HG03342 (cell line): ENCODE measurements around the gene EIF4A3.
"Not testable (repeated sequence)": the region's sequence is repeated elsewhere in the genome, so short reads cannot be mapped to it uniquely, and the experiment has no call there.

Experiments used
- ATAC-seq: cut with Tn5 transposase; IDR thresholded peaks from one replicate; pipeline ENCODE4 v1.9.1; 2021; ENCODE audit warnings: mild to moderate bottlenecking, moderate library complexity; ENCODE audit not compliant: unreplicated experiment

EIF4A3 gene

GRCh38 chr17:80101946-80102663 lies 44.8 kb downstream of the EIF4A3 start:
- ATAC-seq: peak; percentile 16

DNA sequence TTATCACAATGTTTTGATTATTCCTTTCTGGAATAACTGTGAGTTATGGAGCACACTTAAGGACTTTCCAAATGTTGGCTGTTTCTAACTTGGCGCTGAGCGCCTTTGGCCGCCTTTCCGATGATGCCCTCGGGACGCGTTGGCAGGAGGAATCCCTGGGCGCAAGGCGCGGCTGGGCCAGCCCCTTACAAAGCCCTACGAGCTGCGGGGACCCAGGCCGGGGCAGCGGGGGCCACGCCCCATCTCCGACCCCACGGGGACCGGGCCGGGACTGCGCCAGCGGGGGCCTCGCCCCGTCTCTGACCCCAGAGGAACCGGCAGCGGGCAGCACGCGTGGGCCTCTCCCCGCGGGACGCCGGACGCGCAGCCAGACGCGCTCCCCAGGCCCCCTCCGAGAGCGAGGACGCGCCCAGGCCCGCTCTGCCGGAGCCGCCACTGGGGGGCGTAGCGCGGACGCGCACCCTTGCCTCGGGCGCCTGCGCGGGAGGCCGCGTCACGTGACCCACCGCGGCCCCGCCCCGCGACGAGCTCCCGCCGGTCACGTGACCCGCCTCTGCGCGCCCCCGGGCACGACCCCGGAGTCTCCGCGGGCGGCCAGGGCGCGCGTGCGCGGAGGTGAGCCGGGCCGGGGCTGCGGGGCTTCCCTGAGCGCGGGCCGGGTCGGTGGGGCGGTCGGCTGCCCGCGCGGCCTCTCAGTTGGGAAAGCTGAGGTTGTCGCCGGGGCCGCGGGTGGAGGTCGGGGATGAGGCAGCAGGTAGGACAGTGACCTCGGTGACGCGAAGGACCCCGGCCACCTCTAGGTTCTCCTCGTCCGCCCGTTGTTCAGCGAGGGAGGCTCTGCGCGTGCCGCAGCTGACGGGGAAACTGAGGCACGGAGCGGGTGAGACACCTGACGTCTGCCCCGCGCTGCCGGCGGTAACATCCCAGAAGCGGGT lies 45.6 kb downstream of the EIF4A3 start, which contains the start of gene GAA:
GAA (plus strand) TSS at position 571 of the 935 bp plus-strand sequence. CDS start 3,006 bp downstream, outside the sequence.
- ATAC-seq: peak; percentile 71

GRCh38 chr17:80100035-80100323 lies 46.9 kb downstream of the EIF4A3 start:
- ATAC-seq: no peak

- ATAC-seq: no peak
Observed at GRCh38 chr17:80099291-80100034, 47.5 kb downstream of the EIF4A3 start.

DNA sequence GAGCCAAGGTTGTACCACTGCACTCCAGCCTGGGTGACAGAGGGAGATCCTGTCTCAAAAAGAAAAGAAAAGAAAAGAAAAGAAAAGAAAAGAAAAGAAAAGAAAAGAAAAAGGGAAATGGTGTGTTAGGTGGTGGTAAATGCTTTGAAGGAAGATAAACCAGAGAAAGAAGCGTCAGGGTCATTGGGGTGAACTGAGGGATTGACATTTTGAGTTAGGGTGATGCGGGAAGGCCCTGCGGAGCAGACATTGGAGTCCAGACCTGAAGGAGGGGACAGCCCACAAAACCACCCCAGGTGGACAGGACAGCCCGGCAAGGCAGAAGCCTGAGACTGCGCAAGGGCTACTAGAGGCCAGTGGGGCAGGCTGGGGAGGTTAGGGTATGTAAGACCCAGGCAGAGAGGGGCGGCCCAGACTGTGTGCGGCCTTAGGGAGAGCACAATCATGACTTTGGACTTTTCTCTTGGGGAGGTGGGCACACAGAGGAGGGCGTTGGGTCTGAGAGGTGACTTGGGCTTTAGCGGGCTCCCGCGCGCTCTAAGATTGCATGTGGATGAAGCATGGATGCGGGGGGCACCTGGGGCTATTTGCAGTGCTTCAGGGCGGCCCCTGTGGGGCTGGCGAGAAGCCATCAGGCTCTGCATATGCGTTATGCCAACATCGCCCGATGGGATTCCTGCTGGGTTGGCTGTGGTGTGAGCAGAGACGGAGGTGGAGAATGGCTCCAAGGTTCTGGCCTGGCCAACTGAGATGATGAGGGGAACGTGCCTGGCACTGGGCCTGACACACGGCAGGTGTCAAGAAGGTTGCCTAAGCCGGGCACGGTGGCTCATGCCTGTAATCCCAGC lies 48.9 kb downstream of the EIF4A3 start:
- ATAC-seq: no peak

DNA sequence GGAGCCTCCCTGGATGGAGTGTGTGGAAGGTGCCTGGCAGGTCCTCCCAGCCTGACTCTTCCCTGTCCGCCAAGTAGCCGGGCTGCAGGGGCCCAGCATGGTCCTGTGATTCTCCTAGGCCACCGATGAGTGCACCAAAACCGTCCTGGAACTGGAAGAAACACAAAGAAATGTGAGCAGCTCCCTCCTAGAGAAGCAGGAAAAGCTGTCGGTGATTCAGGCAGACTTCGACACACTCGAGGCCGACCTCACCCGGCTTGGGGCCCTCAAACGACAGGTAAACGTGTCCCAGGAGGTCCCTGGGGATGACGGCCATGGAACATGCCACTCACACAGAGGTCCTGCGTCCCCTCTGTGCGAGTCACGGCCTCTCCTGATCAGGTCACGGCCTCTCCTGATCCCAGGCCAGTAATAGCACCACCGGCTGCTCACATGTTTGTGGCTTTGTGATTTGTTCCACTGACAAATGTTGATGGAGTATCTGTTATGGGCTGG lies 49.8 kb downstream of the EIF4A3 start:
- ATAC-seq: no peak

- no peak for ATAC-seq
Observed at GRCh38 chr17:80096561-80097021, 50.3 kb downstream of the EIF4A3 start.

GRCh38 chr17:80095844-80096475 lies 51.0 kb downstream of the EIF4A3 start:
- ATAC-seq: no peak

DNA sequence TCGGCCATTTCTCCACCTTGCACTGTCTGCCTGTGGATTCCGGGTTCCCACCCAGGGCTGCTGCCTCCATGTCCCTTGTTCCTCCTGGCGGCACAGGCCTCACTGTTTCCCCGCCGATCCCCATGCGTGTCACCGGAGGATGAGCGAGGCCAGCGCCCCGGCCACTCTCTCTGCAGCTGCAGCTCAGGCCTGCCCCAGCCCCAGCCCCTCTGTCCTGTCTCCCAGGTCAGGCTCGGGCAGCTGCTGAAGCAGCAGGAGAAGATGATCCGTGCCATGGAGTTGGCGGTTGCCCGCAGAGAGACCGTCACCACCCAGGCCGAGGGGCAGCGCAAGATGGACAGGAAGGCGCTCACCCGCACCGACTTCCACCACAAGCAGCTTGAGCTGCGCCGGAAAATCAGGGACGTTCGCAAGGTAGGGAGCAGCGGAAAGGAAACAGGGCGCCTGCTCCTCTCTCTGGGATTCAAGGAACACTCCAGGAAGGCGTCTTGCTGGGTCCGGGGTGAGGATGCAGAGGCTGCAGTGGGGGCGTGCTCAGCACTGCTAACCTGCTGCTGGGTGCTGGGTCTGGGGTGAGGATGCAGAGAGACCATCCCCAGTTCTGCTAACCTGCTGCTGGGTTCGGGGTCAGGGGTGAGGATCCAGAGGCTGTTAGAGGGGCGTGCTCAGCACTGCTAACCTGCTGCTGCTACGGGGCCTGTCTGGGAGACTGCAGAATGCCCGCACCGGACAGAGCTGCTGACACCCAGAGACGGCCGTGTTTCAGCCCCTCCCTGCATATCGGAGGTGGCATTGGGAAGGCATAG lies 51.7 kb downstream of the EIF4A3 start:
- no peak for ATAC-seq

DNA sequence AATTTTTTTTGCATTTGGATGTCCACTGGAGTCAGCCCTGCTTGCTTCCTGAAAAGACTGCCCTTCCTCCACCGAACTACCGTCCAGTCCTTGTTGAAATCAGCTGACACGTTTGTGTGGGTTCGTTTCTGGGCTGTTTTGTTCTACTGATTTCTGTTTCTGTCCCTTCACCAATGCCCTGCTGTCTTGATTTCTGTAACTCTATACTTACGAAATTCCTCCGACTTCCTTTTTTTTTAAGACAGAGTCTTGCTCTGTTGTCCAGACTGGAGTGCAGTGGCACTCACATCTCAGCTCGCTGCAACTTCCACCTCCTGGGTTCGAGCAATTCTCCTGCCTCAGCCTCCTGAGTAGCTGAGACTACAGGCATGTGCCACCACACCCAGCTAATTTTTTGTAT lies 54.0 kb downstream of the EIF4A3 start:
- no peak for ATAC-seq

GRCh38 chr17:80091376-80091775 lies 55.6 kb downstream of the EIF4A3 start:
- no peak for ATAC-seq

GRCh38 chr17:80090164-80090563 lies 56.8 kb downstream of the EIF4A3 start:
- not testable (repeated sequence) for ATAC-seq

DNA sequence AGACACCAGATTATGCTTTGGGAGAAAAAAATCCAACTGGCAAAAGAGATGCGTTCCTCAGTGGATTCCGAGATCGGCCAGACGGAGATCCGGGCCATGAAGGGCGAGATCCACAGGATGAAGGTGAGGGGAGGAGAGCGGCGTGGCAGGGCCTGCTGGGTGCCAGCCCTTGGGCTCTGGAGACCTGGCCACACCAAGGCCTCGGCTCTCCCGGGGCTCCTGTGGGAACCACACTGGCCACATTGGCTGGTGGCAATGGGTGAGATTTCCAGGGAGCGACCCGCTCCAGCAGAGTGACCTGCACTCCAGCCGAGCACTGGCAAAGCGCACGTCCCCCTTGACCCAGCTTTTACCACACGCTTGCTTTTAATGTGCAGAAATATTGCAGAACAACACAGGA lies 57.2 kb downstream of the EIF4A3 start:
- ATAC-seq: no peak

DNA sequence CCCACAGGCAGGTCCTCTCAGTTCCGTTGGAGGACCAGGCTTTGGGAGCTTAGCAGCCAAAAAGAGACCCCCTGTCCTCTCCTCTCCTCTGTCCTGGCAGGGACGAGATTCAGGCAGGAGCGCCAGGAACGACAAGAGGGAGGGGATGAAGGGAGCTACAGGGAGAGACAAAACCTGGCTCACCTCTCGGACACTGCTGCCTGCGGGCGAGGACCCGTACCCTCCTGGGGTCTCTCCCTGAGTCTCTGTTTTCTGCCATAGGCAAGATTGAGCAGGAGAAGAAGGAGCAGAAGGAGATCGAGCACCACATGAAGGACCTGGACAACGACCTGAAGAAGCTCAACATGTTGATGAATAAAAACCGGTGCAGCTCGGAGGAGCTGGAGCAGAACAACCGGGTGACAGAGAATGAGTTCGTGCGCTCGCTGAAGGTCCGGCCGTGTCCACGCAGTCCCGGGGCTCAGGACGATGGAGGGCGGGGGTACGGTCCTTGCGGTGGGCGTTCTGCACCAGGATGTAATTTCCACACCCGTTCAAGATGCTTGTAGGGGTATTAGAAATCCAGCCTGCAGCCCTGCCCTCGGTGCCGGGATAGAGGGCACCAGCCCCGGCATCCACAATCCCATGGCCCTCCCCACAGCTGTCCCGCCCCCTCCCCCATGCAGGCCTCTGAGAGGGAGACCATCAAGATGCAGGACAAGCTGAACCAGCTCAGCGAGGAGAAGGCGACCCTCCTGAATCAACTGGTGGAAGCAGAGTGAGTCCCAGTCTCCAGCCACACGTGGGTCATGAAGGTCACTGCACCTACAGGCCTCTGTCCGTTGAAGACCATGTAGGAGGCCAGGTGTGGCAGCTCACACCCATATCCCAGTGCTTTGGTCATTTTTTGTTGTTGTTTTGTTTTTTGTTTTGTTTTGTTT lies 59.3 kb downstream of the EIF4A3 start:
- ATAC-seq: no peak

GRCh38 chr17:80086616-80087015 lies 60.3 kb downstream of the EIF4A3 start:
- no peak for ATAC-seq

DNA sequence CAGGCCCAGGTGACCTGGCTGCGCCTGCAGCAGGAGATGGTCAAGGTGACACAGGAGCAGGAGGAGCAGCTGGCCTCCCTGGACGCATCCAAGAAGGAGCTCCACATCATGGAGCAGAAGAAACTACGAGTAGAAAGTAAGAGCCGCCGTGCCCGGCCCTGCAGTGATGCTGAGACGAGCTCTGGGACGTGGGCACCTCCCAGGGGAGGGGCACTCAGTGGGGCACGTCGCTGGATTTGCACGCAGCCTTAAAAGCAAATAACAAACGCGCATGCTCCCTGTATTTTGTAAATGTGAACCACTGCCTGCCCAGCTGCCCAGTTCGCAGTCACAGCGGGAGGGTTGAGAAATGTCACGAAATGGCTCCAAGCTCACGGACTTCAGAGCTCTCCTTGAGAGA lies 60.8 kb downstream of the EIF4A3 start:
- ATAC-seq: no peak

GRCh38 chr17:80084773-80085172 lies 62.2 kb downstream of the EIF4A3 start:
- ATAC-seq: no peak
